ENCODE data around the gene ATRNL1.

Gene ATRNL1

DNA sequence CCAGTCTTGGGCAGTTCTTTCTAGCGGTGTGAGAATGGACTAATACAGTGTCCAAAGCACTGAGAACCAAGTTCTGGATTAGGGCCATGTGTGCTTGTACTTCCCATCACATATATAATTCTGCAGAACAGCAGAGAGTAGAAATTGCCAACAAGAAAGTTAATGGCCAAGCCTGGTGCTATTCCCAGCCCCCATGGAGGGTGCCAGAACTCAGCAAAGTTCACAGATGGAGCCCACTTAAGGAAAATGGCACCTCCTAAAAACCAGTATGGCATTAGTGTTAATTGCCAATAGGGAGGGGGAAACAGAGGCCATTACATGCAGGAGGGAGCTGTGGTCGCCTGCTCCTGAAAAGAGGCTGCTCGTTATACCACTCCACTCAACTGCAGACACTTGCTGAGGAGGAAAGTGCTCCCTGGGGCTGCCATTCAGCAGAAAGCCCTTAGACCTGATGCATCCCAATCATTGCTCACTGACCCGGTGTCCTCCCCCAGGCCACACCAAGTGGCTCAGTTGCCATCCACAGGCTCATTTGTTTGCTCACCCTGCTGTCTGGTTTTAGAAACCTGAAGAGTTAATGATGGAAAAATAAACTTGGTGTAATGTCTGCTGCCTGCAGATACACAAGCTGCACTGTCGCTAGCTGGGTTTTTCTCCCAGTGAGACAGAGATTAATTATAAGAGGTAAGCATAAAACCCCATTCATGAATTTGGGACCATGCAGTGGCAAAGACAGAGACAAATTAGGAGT, 899.2 kb downstream of the ATRNL1 start:
- no peaks in the 10 kb centered on the region for H3K27me3 ChIP-seq
- no peaks in the 10 kb centered on the region for H3K9me3 ChIP-seq
- H3K4me1 ChIP-seq (ENCODE audit: control insufficient read depth in 1 of 2, insufficient read depth in 1 of 2, low read depth in 1 of 2, low read length in 1 of 2), result no peaks in the 10 kb centered on the region
- no peak overlapping the region for H3K4me3 ChIP-seq (ENCODE audit: low read depth in 1 of 2, low read length in 1 of 2)
- TF ChIP-seq, protein P1, sequence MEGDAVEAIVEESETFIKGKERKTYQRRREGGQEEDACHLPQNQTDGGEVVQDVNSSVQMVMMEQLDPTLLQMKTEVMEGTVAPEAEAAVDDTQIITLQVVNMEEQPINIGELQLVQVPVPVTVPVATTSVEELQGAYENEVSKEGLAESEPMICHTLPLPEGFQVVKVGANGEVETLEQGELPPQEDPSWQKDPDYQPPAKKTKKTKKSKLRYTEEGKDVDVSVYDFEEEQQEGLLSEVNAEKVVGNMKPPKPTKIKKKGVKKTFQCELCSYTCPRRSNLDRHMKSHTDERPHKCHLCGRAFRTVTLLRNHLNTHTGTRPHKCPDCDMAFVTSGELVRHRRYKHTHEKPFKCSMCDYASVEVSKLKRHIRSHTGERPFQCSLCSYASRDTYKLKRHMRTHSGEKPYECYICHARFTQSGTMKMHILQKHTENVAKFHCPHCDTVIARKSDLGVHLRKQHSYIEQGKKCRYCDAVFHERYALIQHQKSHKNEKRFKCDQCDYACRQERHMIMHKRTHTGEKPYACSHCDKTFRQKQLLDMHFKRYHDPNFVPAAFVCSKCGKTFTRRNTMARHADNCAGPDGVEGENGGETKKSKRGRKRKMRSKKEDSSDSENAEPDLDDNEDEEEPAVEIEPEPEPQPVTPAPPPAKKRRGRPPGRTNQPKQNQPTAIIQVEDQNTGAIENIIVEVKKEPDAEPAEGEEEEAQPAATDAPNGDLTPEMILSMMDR (IDR thresholded peaks at IDR 0.05), result no peak
- H3K36me3 ChIP-seq, result no peaks in the 10 kb centered on the region
- no peak overlapping the region for H3K27ac ChIP-seq

DNA sequence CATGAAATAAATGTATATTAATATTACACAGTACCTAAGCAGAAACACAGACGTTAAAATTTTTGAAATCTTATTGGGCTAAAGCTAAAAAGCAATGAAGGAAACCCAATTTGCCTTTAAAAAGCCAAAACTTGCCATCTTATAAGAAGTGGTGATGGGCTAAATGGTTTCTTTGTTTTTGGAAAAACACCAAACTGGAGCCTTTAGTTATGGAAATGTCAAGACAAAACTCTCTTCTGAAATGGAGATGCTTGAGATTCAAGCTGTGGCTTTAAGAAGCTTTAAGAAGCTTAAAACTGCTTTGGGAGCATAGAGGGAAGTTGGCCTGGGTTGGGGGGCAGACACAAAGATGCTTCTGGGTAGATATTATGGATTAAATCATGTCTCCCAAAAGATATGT, 902.9 kb downstream of the ATRNL1 start:
- Histone ChIP-seq H3K4me3 (ENCODE audit: low read depth in 1 of 2, low read length in 1 of 2) (no peak overlapping the region), H3K9me3 (no peaks in the 10 kb centered on the region), H3K27me3 (no peaks in the 10 kb centered on the region), H3K4me1 (ENCODE audit: control insufficient read depth in 1 of 2, insufficient read depth in 1 of 2, low read depth in 1 of 2, low read length in 1 of 2) (no peaks in the 10 kb centered on the region), H3K27ac (no peak overlapping the region), H3K36me3 (no peaks in the 10 kb centered on the region)
- TF ChIP-seq, protein P1 (IDR thresholded peaks at IDR 0.05), result no peak

DNA sequence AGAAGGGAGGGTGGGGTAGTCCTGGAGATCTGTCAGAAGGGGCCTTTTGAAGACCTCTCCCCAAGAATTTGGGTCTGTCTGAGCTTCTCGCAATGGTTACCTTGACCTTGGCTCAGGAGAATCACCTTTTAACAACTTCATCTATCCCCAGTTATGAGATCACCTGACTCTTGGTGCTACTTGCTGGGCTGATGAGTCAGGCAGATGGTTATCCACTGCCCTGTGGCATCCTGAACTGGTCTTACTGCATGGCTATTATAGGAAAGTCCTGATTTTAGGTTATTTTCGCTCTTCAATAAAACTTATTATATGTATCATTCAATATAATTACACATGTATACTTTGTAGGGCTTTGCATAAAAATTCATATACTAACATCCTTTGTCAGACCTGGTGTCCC, 905.1 kb downstream of the ATRNL1 start:
- Histone ChIP-seq H3K27me3 (no peaks in the 10 kb centered on the region), H3K4me1 (ENCODE audit: control insufficient read depth in 1 of 2, insufficient read depth in 1 of 2, low read depth in 1 of 2, low read length in 1 of 2) (no peaks in the 10 kb centered on the region), H3K36me3 (no peaks in the 10 kb centered on the region), H3K27ac (no peak overlapping the region), H3K4me3 (ENCODE audit: low read depth in 1 of 2, low read length in 1 of 2) (no peak overlapping the region), H3K9me3 (no peaks in the 10 kb centered on the region)
- TF ChIP-seq, protein P1 (IDR thresholded peaks at IDR 0.05), result no peak
